IPS-NIHi11 (cell line): Measurements from ENCODE around the gene NUP205.

ENCODE experiments used
- DNase-seq: peaks from one replicate; pipeline ENCODE4 v3.0.0; 2012; ENCODE audit warnings: mixed read lengths, low spot score

The NUP205 gene

DNA sequence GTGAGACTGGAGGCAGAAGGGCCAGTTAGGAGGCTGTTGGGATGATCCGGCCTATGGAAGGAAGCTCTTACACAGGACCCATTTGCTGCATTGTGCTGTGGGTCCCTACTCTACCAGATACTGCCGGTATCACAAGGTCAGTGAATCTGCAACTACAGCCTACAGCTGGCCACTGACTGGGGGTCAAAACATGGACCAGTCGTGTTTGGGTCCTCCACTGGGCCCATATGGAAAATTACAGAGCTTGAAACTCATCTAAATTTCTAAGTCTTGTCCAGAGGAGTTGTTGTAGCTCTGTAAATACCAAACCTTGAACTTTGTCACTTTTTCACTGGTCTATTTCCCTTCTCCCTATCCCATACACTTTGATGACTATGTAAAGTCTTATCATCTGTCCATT lies 5.6 kb upstream of the NUP205 start:
- DNase-seq: no peak

DNA sequence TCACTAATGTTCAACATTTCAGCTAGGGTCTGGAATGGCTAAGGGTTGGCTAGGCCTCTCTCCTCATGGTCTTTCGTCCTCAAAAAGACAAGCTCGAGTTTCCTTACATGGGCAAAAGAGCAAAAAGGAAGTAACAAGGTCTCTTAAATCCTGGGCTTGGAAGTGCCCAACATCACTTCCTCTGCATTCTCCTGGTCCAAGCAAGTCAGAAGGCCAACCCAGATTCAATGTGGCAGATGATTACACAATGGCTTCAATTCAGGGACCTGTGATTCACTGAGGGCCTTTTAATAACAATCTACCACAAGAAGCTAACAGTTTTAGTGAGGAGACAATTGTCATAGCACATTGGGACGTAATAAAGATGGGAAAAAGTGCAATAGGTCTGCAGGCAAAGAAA lies 4.4 kb upstream of the NUP205 start:
- no peak for DNase-seq

DNA sequence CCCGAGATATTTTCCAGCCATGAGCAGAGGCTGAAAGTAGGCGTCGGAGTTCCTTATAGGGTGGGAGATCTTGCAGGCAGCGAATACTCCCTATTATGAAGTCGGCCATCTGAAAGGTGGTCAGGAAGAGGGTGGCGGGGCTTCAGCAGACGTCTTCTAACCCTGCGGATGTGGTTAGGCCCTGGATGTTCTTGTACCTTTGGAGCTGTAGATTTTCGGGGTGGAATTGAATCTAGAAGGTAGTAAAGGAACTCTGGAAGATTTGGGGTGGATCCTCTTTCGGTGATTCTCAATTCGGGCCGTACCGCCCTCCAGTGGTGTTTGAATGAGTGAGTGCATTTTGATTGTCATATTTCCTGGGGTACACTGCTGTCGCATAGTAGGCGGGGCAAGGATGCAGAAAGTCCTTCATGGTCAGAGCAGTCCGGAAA lies 635 bp downstream of the NUP205 start:
- DNase-seq: peak; percentile 69

DNA sequence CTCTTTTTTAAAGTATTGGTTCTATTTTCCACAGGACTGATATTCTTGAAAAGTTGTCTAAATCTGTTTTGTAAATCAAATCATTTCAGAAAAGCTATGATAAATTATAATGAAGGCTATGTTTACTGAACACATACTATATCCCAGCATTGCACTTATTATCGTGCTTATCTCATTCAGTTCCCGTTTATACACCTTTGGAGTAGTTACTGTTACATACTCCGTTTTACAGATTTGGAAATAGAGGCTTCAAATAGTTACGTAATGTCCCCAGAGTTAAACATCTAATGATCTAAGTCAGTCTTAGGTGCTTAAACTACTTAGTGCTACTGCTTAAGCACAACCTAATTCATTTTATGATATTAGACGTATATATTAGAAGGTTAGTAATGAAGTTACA lies 1.2 kb downstream of the NUP205 start:
- DNase-seq: no peak

DNA sequence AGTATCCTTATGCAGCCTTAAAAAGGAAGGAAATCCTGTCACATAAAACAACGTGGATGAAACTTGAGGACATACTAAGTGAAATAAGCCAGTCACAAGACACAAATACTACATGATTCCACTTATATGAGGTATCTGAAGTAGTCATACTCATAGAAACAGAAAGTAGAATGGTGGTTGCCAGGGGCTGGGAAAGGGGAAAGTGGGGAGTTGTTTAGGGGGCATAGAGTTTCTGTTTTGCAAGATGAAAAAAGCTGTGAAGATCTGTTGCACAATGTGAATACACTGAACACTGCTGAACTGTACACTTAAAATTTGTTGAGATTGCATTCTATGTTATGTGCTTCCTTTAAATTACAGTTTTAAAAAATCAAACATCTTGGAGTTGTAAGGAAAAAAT lies 2.9 kb downstream of the NUP205 start:
- DNase-seq: no peak

DNA sequence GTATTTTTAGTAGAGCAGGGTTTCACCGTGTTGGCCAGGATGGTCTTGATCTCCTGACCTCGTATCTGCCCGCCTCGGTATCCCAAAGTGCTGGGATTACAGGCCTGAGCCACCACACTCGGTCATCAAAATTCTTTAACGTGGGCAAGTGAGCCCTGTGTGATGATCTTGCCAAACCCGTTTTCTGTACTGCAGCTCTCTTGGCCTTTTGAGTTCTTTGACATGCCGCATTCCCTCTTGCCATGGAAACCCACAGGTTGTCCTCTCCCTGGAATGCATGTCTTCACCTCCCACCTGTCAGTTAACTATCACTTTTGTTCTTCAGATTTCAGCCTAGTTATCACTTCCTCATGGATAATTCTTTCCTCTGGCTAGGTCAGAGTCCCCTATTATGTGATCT lies 5.0 kb downstream of the NUP205 start:
- peak; percentile 50 for DNase-seq

DNA sequence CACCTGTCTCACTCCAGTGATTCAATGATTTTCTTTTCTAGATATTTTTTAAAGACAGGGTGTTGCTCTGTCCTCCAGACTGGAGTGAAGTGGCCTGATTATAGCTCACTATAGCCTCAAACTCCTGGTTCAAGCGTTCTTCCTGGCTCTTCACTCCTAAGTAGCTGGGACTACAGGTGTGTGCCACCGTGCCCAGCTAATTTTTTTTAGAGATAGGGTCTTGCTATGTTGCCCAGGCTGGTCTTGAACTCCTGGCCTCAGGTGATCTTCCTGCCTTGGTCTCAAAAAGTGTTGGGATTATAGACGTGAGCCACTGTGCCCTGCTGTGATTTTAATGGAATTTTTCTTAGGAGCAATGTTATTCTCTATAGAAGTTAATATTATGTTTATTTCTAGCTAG lies 14.1 kb downstream of the NUP205 start:
- DNase-seq: no peak

DNA sequence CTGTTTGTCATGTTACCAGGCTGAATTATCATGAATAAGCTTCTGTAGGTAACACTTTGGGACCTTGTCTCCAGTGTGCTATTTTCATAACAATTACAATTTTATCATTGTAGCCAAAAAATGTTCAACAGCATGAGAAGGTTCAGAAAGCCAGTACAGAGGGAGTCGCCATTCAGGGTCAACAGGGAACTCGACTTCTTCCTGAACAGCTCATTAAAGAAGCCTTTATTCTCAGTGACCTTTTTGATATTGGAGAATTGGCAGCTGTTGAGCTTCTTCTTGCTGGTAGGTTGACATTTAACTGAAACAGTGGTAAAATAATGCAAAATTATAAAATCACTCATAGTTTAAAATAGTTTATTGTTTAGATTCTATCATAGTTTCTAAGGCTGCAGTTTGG lies 15.8 kb downstream of the NUP205 start:
- DNase-seq: no peak

DNA sequence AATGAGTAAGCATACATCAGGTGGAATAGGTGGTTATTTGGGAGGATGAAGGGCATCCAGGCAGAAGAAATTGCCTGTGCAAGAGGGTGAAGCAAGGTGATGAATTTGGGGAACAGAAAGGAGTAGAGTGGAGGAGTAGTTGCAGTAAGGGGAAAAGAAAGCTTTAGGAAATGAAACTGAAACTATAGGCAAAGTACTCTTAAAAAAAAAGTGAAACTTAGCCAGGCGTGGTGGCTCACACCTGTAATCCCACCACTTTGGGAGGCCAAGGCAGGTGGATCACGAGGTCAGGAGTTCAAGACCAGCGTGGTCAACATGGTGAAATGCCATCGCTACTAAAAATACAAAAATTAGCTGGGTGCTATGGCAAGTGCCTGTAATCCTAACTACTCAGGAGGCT lies 17.6 kb downstream of the NUP205 start:
- DNase-seq: no peak

DNA sequence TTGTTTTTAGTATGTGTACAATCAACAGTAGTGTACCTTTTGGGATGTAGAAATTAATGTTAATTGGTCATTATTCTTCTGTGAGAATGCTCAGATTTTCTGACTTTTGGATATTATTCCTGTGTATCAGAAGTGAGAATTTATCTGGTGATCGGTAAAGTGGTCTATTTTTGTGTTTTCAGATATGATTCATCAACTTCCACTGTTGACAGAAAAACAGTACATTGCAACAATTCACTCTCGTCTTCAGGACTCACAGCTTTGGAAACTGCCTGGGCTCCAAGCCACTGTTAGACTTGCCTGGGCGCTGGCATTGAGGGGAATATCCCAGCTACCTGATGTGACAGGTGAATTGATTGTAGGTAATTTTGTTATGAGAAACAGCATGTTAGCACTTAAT lies 20.9 kb downstream of the NUP205 start:
- no peak for DNase-seq

DNA sequence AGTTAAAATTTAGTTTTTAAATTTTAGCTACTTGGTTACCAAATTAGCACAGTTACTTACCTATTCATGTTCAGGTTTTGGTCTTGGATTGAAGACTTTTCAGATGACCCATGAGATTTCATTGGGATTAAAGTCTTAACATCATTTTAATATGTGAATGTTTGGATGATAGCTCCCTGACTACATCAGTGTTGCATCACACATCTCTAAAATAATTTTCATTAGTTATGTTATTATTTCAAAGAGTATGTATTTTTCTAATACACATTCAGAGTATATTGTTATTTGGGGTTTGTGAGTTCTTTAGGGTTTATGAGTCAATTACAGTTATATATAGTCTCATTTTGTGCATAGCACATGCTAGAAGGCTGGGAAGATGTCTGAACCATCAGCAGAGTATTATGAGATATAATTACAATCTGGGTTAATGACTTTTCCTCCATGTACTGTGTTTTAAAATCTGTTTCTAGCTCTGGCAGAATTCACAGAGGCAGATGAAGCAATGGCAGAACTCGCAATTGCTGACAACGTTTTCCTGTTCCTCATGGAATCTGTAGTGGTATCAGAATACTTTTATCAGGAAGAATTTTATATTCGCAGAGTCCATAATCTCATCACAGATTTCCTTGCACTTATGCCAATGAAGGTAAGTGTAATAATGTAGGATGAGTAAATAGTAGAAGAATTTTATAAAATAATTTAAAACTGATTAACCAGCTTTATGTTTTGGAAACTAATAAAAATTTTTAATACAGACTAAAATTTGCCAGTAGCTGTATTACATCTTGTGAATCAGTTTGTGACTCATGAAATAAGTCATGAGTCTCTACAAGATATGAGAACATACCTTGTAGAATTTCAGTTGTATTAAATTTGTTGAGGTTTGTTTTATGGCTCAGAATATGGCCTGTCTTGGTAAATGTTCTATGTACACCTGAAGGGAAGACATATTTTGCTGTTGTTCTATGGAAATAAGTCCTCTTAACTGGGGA lies 26.9 kb downstream of the NUP205 start:
- DNase-seq: no peak

DNA sequence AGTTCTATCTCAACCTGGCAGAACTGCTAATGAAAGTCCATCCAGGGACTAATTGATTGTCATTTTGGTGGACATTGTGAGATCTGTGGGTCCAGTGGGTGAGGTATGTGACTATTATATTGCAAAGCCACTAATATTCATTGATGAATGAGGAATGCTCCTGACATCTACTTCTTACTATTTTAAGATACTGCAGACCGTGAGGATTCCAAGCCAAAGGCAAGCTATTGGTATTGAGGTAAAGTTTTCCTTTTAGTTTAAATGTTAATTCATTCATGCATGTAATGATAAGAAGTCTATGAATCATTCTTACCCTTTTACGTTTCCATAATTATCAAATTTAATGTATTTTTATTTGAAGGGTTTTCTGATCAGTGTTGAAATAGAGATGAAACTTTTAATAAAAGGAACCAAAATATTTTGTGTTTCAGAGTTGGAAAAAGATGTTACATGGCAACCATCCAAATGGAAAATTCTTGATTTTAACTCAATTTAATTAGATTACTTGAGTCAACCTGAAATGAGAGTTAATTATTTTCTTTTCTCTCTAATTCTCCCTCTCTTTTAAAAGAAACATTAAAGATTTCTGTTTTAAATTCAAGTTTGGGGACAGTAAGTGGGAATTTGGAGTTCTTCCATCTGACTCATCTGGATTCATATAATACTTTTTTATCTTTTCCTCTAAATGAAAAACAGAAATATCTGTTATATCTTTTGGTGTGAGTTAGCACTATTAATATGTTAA lies 39.6 kb downstream of the NUP205 start:
- no peak for DNase-seq

DNA sequence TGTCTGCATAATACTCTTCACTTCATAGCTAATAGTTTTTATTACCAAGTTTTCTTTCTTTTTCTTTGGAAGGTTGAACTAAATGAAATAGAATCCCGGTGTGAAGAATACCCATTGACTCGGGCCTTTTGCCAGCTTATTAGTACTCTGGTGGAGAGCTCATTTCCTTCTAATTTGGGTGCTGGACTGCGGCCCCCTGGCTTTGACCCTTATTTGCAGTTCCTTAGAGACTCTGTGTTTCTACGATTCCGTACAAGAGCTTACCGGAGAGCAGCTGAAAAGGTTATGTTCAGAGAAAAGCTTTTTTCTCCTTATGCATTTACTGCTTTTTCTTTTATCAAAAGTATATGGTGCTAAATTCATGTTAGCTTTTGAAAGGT lies 40.2 kb downstream of the NUP205 start:
- no peak for DNase-seq

DNA sequence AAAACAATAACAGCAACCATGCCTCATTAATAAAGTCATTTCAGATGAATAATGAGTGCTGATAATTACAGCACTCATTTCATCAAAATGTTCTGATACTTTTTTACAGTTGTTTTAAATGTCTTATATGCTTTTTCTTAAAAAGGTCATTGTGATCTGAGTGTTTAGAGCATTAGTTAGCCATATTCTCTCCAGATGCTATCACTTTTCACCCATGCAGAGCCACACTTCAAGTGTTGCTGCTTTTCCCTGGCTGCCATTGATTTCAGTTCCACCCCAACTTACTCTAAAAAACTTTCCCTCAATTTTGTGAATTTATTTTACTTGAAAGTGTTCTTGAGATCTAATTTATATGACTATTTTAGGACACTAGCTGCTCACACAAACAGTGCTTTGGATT lies 41.8 kb downstream of the NUP205 start:
- DNase-seq: no peak

DNA sequence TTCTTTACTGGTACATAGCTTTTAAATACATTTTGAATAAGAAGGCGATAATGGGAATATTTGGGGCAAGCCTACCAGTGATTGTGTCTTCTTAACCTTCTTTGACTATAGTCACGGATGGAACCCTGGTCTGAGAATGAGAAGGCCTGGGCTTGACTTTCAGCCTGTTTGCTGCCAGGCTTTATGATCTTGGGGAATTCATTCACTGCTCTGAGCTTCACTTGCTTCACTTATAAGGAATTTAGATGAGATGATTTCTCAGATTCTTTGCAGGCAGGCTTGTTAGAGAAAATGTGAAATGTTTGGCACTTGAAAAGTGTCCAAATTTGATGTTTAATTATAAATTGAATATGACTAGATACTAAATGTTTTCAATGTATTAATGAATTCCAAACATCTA lies 42.5 kb downstream of the NUP205 start:
- no peak for DNase-seq

DNA sequence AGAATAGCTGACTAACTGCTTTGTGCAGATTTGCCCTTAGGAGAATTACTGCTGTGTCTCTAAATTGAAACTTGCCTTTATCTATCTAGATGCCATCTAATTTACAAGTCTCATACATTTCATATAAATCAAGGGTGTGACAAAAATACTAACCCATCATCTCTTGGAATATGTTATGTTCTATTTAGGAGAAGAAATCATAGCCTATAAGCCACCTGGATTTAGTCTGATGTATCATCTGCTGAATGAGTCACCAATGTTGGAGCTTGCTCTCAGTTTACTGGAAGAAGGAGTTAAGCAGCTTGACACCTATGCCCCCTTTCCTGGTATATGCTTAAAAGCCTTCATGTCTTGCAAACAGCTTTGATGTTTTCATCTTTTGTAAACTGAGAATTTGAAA lies 43.5 kb downstream of the NUP205 start:
- no peak for DNase-seq

DNA sequence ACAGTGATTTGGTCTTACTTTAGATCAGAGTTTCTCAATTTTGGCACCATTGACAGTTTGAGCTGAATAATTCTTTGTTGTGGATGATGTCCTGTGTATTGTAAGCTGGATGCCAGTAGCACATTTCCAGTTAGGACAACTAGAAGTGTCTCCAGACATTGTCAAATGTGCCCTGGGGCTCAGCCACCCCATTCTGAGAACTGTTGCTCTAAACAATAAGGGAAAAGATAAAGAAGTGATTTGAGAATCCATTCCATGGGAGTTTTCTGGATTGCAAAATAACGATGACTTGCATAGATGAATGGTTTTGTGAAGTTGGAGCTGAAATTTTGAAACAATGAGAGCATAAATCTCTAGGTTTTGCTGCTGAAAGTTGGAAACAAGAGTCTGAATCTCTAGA lies 44.6 kb downstream of the NUP205 start:
- DNase-seq: no peak

DNA sequence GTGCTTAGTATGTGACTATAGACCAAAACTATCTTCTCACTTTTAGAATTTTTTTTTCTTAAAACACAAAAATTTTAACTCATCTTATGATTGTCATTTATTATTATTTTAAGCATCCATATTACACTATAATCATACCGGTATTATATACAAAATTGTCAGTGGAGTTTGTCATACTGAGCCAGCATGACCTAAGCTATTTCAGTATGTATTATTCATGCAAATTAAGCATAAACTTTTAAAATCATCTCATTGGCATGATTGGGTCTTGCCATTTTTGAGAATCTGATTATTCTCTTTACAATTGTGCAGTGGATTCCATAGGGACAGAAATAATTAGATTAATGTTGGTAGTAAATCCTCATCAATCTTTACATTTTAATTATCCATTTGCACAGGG lies 58.4 kb downstream of the NUP205 start:
- no peak for DNase-seq

DNA sequence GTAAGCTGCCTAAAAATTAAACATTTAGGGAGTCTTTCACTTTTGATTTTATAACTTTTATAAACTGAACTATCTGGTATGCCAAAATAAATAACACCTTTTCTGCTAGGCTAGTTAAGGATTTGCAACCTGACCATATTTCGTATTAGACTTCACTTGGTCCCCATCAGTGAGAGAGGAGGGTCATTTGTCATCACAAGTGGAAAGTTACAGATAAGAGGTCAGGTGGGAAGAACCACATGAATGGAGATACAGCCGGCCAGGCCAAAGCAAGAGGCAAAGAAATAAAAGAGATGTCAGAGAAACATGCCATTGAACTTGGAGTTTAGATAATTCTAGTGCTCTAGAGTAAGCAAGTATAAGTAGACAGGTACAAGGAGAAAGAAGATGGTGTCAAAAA lies 60.1 kb downstream of the NUP205 start:
- no peak for DNase-seq

DNA sequence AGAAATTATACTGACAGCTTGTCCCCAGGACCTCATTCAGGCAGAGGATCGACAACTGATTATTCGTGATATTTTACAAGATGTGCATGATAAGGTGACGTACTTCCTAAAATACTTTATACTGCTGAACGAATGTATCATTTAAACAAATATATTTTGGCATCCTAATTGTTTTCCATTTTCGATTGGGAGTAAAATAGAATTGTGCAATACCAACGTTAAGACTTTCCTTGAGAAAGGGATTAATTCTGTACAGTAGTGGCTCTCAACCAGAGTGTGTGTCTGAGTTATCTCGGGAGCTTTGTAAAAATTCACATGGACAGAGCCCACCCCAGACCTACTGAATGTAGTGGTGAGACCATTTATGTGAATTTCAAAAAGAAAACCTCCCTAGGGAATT lies 60.8 kb downstream of the NUP205 start:
- DNase-seq: no peak

DNA sequence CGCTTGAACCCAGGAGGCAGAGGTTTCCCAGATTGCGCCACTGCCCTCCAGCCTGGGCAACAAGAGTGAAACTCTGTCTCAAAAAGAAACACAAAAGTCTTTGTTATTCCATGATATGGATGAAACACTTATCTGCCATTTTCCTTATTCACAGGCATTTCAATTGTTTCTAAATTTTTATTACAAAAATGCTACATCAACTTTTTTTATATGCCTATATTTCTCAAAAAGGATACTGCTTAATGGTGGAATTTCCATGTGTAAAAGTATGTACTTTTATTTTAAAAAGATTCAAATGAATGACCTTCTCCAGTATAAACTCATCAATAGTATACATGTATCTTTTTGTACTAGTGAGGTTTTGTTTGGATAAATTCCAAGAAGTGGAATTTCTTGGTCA lies 62.7 kb downstream of the NUP205 start:
- DNase-seq: no peak

DNA sequence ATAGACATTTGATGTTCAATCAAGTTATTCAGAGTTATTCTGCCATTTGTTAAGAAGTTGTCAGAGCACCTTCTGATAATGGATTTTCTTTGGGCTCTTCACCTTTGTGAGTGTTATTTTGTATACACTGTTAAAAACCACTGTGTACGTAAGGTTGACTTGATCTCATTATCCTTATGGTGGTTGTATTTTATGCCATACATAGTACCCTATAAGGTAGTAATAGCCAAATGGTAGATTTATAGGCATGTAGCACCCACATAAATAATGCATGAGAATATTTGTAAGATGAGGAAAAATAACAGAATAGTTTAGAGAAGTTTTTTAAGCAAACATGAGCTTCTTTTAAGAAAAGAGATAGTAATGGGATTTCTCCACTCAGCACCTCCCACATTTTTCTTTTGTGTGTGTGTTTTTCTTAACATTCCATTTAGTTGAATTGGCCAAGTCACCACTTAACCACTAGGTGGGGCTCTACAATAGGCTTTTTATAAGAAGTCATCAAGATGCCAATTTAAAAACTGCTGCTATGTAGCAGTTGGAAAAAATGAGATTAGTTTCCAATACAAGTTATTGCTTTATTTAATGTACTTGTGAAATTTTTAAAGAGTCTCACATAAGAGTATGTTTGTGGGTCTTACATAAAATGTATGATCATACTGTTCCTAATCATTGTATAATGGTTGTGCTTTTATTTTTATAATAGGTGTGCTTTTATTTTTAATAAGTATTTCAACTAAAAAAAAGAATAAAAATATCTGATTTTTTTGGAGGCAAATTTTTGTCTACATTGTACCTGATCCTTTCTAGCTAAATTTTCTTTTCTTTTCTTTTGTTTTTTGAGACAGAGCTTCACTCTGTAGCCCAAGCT lies 63.5 kb downstream of the NUP205 start:
- peak; percentile 59 for DNase-seq
